HG02759 (cell line): Measurements from ENCODE around the gene ADCK2.
A peak's percentile ranks its signal among the peaks of the same experiment; 100 is the strongest.
"Not testable (repeated sequence)": the region's sequence is repeated elsewhere in the genome, so short reads cannot be mapped to it uniquely, and the experiment has no call there.

ENCODE experiments used
- ATAC-seq: cut with Tn5 transposase; IDR thresholded peaks from one replicate; pipeline ENCODE4 v1.9.1; 2021; ENCODE audit warnings: mild to moderate bottlenecking, moderate library complexity; ENCODE audit not compliant: unreplicated experiment

The ADCK2 gene

DNA sequence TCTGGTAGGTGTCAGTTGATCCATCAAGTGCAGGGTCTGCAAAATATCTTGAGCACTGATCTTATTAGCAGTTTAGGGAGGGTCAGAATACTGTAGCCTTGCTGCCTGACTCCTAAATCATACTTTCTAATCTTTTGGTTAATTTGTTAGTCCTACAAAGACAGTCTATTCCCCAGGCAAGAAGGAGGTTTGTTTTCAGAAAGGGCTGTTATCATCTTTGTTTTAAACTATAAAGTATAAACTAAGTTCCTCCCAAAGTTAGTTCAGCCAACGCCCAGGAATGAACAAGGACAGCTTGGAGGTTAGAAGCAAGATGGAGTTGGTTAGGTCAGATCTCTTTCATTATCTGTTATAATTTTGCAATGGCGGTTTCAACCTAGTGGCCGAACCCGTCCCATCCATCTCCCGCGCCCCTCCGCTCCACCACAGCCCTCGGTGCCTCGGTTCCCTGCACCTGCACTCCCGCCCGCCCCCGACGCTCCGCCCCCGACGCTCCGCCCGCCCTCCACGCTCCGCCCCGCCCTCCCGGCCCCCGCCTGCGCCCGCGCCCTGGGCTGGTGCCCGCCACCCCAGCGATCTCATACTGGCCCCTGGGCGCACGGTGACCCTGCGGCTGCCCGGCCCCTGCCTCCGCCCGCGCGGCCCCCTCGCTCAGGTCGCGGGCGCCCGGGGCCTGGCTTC is at the start of gene ADCK2:
Gene ADCK2, plus strand, starts transcription at position 564 of the 681 bp plus-strand sequence. CDS start 386 bp downstream, outside the sequence.
- ATAC-seq: peak; percentile 69

DNA sequence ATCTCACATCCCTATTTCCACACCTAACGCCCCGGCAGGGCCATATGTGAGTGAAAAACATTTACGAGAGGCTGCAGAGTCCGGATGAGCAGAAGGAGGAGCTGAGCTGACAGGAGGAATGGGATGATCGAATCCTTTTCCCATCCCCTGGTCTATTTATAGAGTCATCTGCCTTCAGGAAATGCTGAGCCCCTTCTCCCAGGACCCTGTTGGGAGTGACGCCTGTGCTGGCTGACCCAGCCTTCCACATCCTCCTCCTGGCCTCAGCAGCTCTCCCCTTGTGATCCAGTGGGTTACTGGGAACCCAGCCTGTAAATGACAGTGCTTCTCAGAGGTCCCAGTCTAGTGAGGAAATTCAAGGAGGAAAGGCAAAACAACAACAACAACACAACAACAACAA is 48.8 kb upstream of the ADCK2 start:
- no peak for ATAC-seq

- ATAC-seq: no peak
Observed at GRCh38 chr7:140624392-140625191, 48.2 kb upstream of the ADCK2 start.

- not testable (repeated sequence) for ATAC-seq
Observed at GRCh38 chr7:140625192-140625558, 47.6 kb upstream of the ADCK2 start.

DNA sequence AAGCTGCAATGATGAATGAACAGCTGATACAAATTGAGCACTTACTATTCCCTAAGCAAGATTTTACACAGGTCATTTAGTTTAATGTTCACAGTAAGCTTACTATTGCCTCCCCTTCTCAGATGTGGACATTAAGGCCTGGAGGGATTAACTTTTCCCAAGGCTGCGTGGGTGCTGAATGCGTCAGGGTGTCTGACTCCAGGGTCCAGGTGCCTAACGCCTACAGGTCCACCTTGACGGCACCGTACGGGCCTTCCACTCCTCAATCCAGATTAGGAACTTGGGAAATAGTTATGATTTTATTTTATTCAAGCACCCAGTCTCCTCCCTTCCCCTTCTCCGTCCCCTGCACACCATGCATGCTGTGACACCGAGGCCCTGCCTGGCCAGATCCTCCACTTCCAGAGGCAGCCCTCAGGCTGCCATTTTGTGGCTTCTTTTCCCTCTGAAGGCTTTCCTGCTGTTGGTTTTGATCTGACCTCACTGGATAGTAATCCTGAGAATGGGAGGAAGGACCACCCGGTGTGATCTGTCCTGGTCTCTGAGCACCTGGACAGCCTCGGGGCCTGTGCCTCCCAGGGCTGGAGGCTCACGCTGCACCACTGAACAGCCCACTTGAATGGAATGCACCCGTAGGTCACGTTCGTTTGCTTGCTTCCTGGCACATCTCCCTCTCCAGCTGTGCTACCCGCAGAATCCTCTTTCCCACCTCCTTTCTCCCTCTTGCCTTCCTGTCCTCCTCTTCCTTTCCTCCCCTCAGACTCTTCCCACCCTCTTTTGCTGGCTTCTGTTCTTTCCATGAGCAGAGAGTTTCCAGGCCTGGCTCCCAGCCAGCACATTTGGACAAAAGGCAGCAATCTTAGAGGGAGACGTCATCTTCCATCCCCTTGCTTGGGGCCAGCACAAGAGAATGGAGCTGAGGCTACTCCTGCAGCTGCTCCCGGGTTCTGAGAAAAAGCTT is 46.6 kb upstream of the ADCK2 start:
- ATAC-seq: no peak

- ATAC-seq: no peak
Observed at GRCh38 chr7:140631021-140631420, 41.7 kb upstream of the ADCK2 start.

DNA sequence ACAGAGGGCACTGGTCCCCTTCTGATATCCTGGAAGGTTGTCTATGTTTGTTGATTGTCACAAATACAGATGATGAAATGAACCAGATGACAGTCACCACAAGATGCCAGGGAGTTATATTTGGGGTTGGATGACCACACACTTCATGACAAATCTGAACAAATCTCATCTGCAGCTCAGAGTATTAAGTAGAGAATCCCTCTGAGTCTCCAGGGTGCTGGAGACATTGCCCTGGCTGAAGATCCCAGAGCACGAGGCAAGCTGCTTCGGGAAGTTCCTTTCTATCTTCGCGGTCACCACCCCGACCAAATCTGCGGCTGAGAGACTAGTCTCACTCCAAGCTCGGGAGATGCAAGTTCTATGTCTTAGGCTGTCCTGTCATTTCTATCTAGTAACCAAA is 41.1 kb upstream of the ADCK2 start:
- ATAC-seq: no peak

GRCh38 chr7:140635345-140635744 is 37.4 kb upstream of the ADCK2 start:
- no peak for ATAC-seq

GRCh38 chr7:140635816-140636215 is 36.9 kb upstream of the ADCK2 start:
- no peak for ATAC-seq

DNA sequence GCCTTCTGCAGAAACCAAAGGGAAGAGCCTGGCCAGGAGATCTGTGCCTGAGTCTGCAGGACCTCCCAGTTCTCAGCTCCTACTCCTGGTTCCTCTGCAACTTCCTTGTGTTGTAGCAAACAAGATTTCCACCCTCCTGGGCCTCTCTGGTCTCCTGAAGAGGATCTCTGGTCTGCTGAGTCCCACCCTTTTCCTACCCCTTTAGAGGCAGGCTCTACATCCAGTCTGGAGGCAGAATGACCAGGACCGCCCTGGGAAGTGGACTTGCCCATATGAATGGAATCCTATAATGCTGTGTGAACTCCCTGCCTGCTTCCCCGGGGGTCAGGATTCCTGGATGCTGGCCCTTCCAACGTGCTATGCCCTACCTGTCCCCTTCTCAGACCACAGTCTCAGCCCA is 35.3 kb upstream of the ADCK2 start:
- no peak for ATAC-seq

- no peak for ATAC-seq
Observed at GRCh38 chr7:140638173-140638791, 34.5 kb upstream of the ADCK2 start.

- no peak for ATAC-seq
Observed at GRCh38 chr7:140639366-140640053, 33.2 kb upstream of the ADCK2 start.

GRCh38 chr7:140640060-140640637 is 32.6 kb upstream of the ADCK2 start:
- peak; percentile 35 for ATAC-seq

- peak; percentile 45 for ATAC-seq
Observed at GRCh38 chr7:140640727-140641523, 31.8 kb upstream of the ADCK2 start, which contains the start of gene DENND2A. Gene DENND2A (minus strand): TSS chr7:140640813. CDS start chr7:140602397, 38,416 bp downstream.

- ATAC-seq: no peak
Observed at GRCh38 chr7:140641524-140642195, 31.1 kb upstream of the ADCK2 start.

DNA sequence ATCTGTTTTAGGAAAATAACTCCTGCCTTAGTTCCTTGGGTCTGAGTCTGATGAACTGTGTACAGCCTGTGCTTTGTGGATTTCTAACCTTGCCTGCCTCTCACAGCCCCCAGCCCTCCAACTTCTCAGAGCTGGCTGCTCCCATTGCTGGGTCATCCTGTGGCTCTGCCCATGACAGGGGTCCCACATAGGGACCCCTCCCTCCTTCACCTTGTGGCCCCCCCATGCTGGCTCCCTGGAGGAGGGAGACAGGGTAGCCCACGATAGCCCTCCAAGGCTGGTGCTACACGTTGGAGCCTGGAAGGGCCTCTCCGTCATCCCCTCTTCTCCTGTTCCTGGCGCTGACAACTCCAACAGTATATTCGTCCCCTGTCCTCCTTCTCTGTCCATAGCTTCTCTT is 29.3 kb upstream of the ADCK2 start:
- ATAC-seq: no peak

- ATAC-seq: not testable (repeated sequence)
Observed at GRCh38 chr7:140644761-140645160, 28.0 kb upstream of the ADCK2 start.

- ATAC-seq: no peak
Observed at GRCh38 chr7:140645166-140645900, 27.4 kb upstream of the ADCK2 start.
